ENCODE results near the gene TUT4. TPM values are rescaled to one million over a fixed set of nuclear protein-coding genes. Genes with fewer than 3 reads are reported as not detected.

Gene TUT4
- total RNA-seq (2021; ENCODE audit: unreplicated experiment) (67.4 TPM), Bru-seq, nascent RNA (percentile 91 among the genes with signal in this experiment), BruChase-seq, experiment 1, labeled RNA remaining after a 2-hour chase (percentile 87 among the genes with signal in this experiment), BruChase-seq, experiment 2, labeled RNA remaining after a 6-hour chase (percentile 87 among the genes with signal in this experiment)
- 52.8 TPM for polyA plus RNA-seq (2012; ENCODE audit: insufficient read length)
- long read RNA-seq, partial matches to known transcripts, result 25 of 45 reads
- long read RNA-seq, other reads (novel, unspliced or antisense), result 18 of 45 reads

GRCh38 chr1:52552505-52553361 is at the start of gene TUT4:
Gene TUT4, minus strand, starts transcription at chr1:52553092. Its CDS starts 26,812 bp downstream, at chr1:52526280.
- H3K27me3 ChIP-seq (ENCODE audit: control insufficient read depth, insufficient read depth, low read length), result no peaks in the 10 kb centered on the region
- H3K4me1 ChIP-seq (ENCODE audit: control insufficient read depth, insufficient read depth, low read length), result peaks cover 26% of the 10 kb centered on the region
- no peak for TF ChIP-seq REST (IDR thresholded peaks at IDR 0.05; ENCODE audit: insufficient read depth in 1 of 2, low read depth in 2 of 2, low read length in 1 of 2)
- peak; percentile 43; the same call in 1 of the 2 replicates for TF ChIP-seq SIN3A (IDR thresholded peaks at IDR 0.05; ENCODE audit: borderline replicate concordance, insufficient read depth, low read depth, low read length)
- H3K9me3 ChIP-seq (ENCODE audit: control insufficient read depth, insufficient read depth, low read depth, low read length), result no peaks in the 10 kb centered on the region
- peak within 1 kb of the TSS; percentile 81 to 96 for H3K4me3 ChIP-seq (ENCODE audit: low read depth in 2 of 2, low read length in 2 of 2)
- POLR2A ChIA-PET, result interaction anchor here (0.6 to 1.0 kb wide), 13 partner anchors 15 to 651 kb away, joined by 3 to 12 read pairs (median 5); no protein-coding TSS in a partner anchor
- H3K36me3 ChIP-seq (ENCODE audit: control insufficient read depth, insufficient read depth, low read length), result peaks cover 2% of the 10 kb centered on the region; the same call in 1 of the 2 replicates
- CTCF ChIA-PET, result interaction anchor here (0.6 to 1.1 kb wide), 6 partner anchors 89 to 302 kb away, joined by 3 to 10 read pairs (median 6); no protein-coding TSS in a partner anchor
- peak within 1 kb of the TSS; percentile 93 for H3K27ac ChIP-seq (ENCODE audit: low read length)
- intact Hi-C loops (cut with micrococcal nuclease; ENCODE audit: unreplicated experiment) (no loop called here), in situ Hi-C loops (cut with HindIII; ENCODE audit: low pct_unique_long_range_greater_than_20kb, low sequenced_read_pairs) (no loop called here)
- no TSS peak for BruUV-seq (replicated peaks)
- ATAC-seq (peak; percentile 81), DNase-seq (ENCODE audit: low read depth, low spot score) (no peak)

DNA sequence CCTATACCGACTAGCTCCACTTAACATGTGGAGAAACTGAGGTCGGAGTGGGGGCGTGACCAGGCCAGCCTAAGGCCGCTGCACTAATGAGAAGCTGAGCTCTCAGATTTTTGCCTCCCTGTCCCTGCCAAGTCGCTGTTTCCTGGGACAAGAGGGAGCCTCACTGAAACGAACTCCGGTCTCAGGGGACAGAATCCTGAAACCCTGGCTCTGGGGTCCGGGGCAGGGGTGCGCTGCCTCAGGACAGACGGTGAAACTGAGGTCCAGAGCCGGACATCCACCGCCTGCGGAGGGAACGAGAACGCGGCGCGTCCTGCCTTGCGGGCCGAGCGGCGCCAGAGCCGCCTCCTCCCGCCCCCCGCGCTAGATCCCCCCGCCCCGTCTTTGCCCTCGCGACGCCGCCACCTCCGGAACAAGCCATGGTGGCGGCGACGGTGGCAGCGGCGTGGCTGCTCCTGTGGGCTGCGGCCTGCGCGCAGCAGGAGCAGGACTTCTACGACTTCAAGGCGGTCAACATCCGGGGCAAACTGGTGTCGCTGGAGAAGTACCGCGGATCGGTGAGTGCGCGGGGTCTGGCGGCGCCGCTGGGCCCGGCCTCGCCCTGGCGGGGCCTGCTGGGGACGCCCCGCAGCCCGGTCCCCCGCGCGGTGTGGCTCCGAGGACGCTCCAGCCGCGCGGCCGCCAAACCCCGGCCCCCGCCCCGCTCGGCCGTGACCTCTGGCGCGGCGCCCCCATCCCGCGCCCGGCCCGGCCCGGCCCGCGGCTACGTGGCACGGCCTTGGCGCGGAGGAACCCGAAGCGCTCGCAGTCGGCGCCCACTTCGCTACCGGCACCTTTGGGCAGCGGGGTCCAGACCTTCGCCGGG is 49.3 kb upstream of the TUT4 start, which contains the start of gene GPX7:
Gene GPX7, plus strand, starts transcription at position 381 of the 865 bp plus-strand sequence. Its CDS starts 39 bp downstream, at position 420.
- peak; percentile 77 for ATAC-seq
- in situ Hi-C loops (cut with HindIII; ENCODE audit: low pct_unique_long_range_greater_than_20kb, low sequenced_read_pairs) (no loop called here), intact Hi-C loops (cut with micrococcal nuclease; ENCODE audit: unreplicated experiment) (no loop called here)
- no peak for TF ChIP-seq TCF7L2 (IDR thresholded peaks at IDR 0.05; ENCODE audit: low read depth, low read length)
- TF ChIP-seq SIN3A (IDR thresholded peaks at IDR 0.05; ENCODE audit: borderline replicate concordance, insufficient read depth, low read depth, low read length), result peak; percentile 48; the same call in 1 of the 2 replicates
- Histone ChIP-seq H3K27ac (ENCODE audit: low read length) (peak within 1 kb of the TSS; percentile 77), H3K4me1 (ENCODE audit: control insufficient read depth, insufficient read depth, low read length) (peaks cover 9% of the 10 kb centered on the region; the same call in 1 of the 2 replicates), H3K4me3 (ENCODE audit: low read depth in 2 of 2, low read length in 2 of 2) (peak within 1 kb of the TSS; percentile 39 to 58), H3K36me3 (ENCODE audit: control insufficient read depth, insufficient read depth, low read length) (no peaks in the 10 kb centered on the region), H3K9me3 (ENCODE audit: control insufficient read depth, insufficient read depth, low read depth, low read length) (no peaks in the 10 kb centered on the region), H3K27me3 (ENCODE audit: control insufficient read depth, insufficient read depth, low read length) (no peaks in the 10 kb centered on the region)
- ChIA-PET POLR2A (no interaction called here), CTCF (no interaction called here)
- DNase-seq (ENCODE audit: low read depth, low spot score), result no peak
- no TSS peak for BruUV-seq (replicated peaks)

DNA sequence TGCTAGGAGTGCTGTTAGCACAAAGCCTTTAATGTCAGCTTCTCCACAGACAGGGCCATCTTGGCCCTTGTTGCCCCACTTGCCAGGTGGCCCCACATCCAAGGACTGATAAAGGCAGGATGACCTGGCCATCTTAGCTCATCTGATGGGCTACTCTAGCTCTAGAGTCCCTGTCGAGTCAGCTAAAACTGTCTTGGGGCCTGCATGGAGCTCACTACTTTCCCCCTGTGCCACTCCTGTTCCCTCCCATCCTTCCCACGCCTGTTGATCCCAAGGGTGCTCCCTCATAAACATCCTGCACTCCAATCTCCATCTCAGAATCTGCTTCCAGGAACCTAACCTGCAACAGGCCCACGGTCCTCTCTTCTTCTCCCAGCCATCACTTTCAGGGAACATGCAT is 48.6 kb upstream of the TUT4 start:
- POLR2A ChIA-PET, result no interaction called here
- CTCF ChIA-PET, result no interaction called here
- no peak for ATAC-seq

More for the DNA sequence above, 48.6 kb upstream of the TUT4 start:
- TF ChIP-seq REST (IDR thresholded peaks at IDR 0.05; ENCODE audit: insufficient read depth in 1 of 2, low read depth in 2 of 2, low read length in 1 of 2) (no peak), SIN3A (IDR thresholded peaks at IDR 0.05; ENCODE audit: borderline replicate concordance, insufficient read depth, low read depth, low read length) (no peak), POLR2AphosphoS5 (IDR thresholded peaks at IDR 0.05; ENCODE audit: low read depth, low read length) (no peak), TCF7L2 (IDR thresholded peaks at IDR 0.05; ENCODE audit: low read depth, low read length) (no peak)
- TF ChIP-seq, protein P1, sequence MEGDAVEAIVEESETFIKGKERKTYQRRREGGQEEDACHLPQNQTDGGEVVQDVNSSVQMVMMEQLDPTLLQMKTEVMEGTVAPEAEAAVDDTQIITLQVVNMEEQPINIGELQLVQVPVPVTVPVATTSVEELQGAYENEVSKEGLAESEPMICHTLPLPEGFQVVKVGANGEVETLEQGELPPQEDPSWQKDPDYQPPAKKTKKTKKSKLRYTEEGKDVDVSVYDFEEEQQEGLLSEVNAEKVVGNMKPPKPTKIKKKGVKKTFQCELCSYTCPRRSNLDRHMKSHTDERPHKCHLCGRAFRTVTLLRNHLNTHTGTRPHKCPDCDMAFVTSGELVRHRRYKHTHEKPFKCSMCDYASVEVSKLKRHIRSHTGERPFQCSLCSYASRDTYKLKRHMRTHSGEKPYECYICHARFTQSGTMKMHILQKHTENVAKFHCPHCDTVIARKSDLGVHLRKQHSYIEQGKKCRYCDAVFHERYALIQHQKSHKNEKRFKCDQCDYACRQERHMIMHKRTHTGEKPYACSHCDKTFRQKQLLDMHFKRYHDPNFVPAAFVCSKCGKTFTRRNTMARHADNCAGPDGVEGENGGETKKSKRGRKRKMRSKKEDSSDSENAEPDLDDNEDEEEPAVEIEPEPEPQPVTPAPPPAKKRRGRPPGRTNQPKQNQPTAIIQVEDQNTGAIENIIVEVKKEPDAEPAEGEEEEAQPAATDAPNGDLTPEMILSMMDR (IDR thresholded peaks at IDR 0.05), result no peak
- Histone ChIP-seq H3K27me3 (ENCODE audit: control insufficient read depth, insufficient read depth, low read length) (no peaks in the 10 kb centered on the region), H3K4me1 (ENCODE audit: control insufficient read depth, insufficient read depth, low read length) (peaks cover 9% of the 10 kb centered on the region; the same call in 1 of the 2 replicates), H3K36me3 (ENCODE audit: control insufficient read depth, insufficient read depth, low read length) (no peaks in the 10 kb centered on the region), H3K27ac (ENCODE audit: low read length) (no peak overlapping the region; the same call in 1 of the 2 replicates), H3K4me3 (ENCODE audit: low read depth in 2 of 2, low read length in 2 of 2) (peak overlapping the region in 1 of 2 experiments; percentile 58; a peak in 2 of 4 replicates), H3K9me3 (ENCODE audit: control insufficient read depth, insufficient read depth, low read depth, low read length) (no peaks in the 10 kb centered on the region)
- no peak for DNase-seq (ENCODE audit: low read depth, low spot score)
- intact Hi-C loops (cut with micrococcal nuclease; ENCODE audit: unreplicated experiment) (no loop called here), in situ Hi-C loops (cut with HindIII; ENCODE audit: low pct_unique_long_range_greater_than_20kb, low sequenced_read_pairs) (no loop called here)
- BruUV-seq (replicated peaks), result no TSS peak

All from Panc1 (cell line).